Superior temporal gyrus (tissue), 1 donor: ENCODE data around the gene AQP4.

Experiments used
- DNase-seq: peaks from one replicate; pipeline ENCODE4 v3.0.0-alpha.2; 2016; ENCODE audit errors: extremely low spot score

Gene AQP4

DNA sequence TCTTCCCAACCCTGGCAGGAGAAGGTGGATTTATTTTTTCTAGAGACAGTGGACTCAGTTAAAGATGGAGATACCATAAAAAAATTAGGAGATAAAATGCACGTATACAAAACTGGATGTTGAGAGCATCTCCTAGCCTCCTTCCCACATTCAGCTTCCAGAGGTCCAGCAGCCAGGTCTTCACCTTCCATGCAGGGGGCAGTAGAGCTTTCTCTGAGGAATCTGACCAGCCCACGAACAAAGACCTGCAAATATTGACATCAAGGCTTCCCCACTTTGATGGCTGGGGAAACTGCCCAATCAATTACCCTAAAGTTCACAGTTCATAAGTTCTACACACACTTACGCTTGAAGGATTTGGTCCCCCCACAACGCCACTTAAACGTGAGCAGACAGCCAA is 24.5 kb downstream of the AQP4 start:
- no peak for DNase-seq

DNA sequence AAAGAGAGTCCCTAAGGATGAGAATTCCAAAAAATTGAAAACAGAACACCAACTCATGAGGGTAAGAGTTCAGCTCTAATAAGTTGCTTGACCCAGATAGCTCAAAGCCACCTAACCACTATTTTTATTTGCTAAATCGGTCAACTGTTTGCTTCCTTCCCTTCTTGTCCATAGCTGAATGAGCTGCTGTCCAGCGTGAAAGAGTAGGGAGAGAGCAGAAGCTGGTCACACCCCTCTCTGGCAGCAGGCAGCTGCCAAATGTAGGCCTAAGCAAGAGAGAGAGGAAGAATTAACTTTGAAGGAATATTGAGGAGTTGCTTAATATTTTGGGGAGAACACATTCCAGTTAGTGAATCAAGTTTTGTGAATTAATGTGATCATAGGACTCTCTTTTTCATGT is 25.9 kb downstream of the AQP4 start:
- no peak for DNase-seq

- DNase-seq, result no peak
Measured at GRCh38 chr18:26832302-26832701, 33.2 kb downstream of the AQP4 start.

GRCh38 chr18:26827581-26827980 is 37.9 kb downstream of the AQP4 start:
- DNase-seq, result no peak

DNA sequence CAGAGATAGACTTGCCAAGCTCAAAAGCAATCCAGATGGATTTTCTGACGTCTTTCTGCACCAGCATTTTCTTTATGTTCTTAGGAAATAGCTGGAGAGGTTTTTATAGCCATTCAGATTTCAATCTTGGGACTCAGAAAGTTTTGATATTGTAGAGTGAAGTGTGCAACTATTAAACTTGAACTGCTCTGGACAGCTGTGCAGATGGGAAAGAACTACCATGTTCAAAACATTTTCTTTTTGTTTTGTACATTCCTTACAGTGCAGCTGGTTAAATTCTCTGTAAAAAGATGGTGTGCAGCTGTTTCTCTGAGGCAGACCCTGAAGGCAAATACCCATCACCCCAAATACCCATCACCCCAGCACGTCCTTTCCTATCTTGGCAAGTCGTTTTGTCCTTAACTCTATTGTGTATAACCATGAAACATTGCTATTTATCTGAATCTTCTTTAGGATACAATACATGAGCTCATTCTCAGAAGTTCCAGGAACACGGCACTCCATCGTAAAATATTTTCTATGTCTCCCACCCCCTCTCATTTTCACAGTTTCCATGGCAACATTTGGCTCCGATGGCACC is 38.8 kb downstream of the AQP4 start:
- no peak for DNase-seq

- no peak for DNase-seq
Measured at GRCh38 chr18:26821181-26821580, 44.3 kb downstream of the AQP4 start.

DNA sequence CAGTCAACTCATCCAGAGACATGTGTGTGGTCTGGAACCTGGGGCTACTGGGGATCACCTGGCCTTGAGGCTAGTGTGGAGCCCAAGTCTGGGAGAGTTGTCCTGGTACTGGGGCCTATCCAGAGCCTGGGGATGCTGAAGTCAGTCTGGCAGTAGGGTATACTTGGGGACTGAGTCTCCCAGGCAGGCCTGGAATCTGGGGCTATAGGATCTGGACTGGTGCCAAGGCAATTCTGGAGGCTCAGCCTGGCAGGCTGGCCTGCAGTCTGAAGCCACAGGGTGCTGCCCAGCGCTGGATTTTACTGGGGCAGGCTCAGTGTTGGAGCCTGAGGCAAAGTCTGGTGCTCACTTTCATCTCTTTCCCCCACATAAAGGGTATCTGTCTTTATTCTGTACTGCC is 46.5 kb downstream of the AQP4 start:
- DNase-seq, result no peak

DNA sequence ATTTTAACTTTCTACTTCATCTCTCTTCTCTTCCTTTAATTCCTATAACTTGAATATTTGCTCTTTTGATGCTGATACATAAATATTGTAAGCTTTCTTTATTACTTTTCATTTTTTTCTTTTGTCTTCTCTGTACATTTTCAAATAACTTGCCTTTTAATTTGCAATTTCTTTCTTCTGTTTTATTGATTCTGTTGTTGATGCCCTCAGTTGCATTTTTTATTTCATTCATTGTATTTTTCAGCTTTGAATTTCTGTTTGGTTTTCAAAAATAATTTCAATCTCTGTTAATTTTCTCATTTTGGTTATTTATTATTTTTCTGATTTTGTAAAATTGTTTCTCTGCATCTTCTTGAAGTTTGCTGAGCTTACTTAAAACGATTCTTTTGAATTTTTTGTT is 47.0 kb downstream of the AQP4 start:
- DNase-seq, result no peak

DNA sequence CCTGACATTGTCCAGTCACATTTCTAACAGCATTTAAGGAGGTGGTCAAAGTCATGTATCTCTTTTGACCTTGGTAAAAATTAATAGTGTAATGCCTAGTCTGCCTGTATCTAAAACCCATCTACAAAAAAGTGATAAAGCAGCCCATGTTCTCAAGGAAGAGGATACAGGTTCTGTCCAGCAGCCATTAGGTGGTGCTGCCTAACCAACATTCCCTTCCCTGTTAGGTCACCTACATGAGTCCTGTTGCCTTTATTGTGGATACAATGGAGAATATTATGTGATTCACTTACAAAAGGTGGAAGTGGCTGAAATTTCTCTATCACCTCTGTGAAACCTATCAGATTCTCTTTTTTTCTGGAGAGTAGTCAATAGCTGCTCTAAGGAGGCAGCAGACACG is 52.5 kb downstream of the AQP4 start:
- DNase-seq, result peak; percentile 68

- DNase-seq, result no peak
Measured at GRCh38 chr18:26812462-26812861, 53.0 kb downstream of the AQP4 start.

DNA sequence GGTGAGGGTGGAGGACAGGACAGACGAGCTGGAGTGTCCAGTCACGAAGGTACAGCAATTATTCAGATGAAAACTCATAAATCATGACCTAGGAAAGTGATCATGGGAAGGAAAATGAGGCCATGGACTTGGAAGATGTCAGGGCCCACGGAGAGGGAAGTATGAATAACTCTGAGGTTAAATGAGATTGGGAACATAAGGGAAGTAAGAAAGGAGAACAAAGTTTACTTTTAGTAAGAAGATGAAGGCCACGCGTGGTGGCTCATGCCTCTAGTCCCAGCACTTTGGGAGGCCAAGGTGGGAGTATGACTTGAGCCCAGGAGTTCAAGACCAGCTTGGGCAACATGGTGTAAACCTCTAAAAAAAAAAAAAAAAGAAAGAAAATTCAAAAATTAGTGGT is 56.2 kb downstream of the AQP4 start:
- DNase-seq, result no peak

GRCh38 chr18:26806224-26806623 is 59.3 kb downstream of the AQP4 start:
- DNase-seq, result no peak

- peak; percentile 55 for DNase-seq
Measured at GRCh38 chr18:26804519-26804918, 61.0 kb downstream of the AQP4 start.

- DNase-seq, result no peak
Measured at GRCh38 chr18:26803643-26804042, 61.9 kb downstream of the AQP4 start.

DNA sequence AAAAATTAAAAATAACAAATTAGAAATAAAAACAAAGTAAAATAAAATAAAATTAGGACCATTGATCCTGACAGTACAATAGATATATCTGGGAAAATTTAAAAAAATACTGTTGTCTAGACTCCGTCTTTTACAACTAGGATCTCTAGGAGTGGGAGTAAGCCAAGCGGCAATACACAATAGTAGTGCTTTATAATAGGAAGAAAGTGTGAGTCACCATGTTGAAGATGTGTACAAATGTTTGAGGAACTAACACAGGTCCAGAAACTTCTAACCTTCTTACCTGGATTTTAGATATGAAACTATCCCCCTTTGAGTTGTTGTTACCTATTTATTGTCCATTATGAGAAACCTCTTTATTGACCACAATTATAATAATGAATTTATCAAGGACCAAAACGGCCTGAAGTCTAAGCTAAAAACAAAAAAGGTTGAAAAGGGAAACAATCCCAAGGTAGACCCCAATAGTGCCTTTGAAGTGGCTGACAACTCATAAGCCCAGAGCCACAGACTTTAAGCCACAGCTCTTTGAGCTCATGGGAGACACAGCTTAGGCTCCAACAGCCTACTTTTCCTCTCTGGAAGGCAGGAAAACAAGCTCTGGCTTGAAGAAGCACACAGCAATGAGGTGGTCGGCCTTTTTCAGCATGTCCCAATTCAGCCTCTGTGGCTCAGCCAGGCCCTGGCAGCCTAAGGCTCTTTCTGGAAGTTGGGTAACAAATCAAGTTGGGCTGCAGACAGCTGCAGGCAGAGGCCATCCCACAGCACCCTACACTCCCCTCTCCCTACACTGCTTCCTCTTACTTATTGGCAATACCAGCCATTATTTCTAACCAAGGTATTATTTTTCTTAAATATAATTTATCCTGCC is 62.9 kb downstream of the AQP4 start:
- no peak for DNase-seq
